Brain microvascular endothelial cell (primary cell): ENCODE data around the gene DHODH.

ENCODE experiments used
- DNase-seq: peaks from one replicate; pipeline ENCODE4 v3.0.0-alpha.2; 2020
- H3K27ac ChIP-seq: fragments of 250-450 bp; sonication (Bioruptor Pico); 2 replicates; pipeline ENCODE4 v1.5.1; 2020; ENCODE audit warnings: mild to moderate bottlenecking, moderate library complexity
- H3K27me3 ChIP-seq: fragments of 250-450 bp; sonication (Bioruptor Pico); replicated peaks from 2 replicates; pipeline ENCODE4 v1.5.1; 2020; ENCODE audit warnings: mild to moderate bottlenecking
- H3K36me3 ChIP-seq: fragments of 250-450 bp; sonication (Bioruptor Pico); replicated peaks from 2 replicates; pipeline ENCODE4 v1.5.1; 2020; ENCODE audit warnings: mild to moderate bottlenecking
- H3K4me3 ChIP-seq: 2 replicates; pipeline ENCODE4 v1.5.1; 2011; ENCODE audit warnings: low read depth, mild to moderate bottlenecking, control low read depth, low read length, moderate library complexity
- in situ Hi-C: cut with HindIII; loops from 2 replicates; pipeline ENCODE4 v1.10.0; 2017; ENCODE audit warnings: low sequenced_read_pairs, low pct_ligation_motif_present
- TF ChIP-seq, protein P1 (sequence below): IDR thresholded peaks from 2 replicates; pipeline ENCODE4 v1.5.1; 2011; ENCODE audit warnings: low read depth, mild to moderate bottlenecking, moderate library complexity, low read length, control low read depth, inconsistent platforms; ENCODE audit errors: missing control alignments

DHODH gene

DNA sequence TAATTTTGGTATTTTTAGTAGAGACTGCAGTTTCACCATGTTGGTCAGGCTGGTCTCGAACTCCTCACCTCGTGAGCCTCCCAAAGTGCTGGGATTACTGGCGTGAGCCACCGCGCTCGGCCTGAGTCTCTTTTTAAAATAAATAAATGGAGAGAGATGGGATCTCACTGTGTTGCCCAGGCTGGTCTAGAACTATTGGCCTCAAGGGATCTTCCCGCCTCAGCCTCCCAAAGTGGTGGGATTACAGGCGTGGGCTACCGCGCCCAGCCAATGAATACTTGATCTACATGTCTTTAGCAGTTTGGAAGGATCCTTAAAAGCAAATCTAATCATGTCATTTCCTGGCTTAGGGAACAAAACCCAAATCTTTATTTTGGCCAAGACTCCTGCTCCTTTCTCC, 1.2 kb downstream of the DHODH start:
- Histone ChIP-seq H3K36me3 (no peaks in the 10 kb centered on the region), H3K4me3 (no peak overlapping the region), H3K27ac (no peak overlapping the region), H3K27me3 (no peaks in the 10 kb centered on the region)
- TF ChIP-seq, protein P1, sequence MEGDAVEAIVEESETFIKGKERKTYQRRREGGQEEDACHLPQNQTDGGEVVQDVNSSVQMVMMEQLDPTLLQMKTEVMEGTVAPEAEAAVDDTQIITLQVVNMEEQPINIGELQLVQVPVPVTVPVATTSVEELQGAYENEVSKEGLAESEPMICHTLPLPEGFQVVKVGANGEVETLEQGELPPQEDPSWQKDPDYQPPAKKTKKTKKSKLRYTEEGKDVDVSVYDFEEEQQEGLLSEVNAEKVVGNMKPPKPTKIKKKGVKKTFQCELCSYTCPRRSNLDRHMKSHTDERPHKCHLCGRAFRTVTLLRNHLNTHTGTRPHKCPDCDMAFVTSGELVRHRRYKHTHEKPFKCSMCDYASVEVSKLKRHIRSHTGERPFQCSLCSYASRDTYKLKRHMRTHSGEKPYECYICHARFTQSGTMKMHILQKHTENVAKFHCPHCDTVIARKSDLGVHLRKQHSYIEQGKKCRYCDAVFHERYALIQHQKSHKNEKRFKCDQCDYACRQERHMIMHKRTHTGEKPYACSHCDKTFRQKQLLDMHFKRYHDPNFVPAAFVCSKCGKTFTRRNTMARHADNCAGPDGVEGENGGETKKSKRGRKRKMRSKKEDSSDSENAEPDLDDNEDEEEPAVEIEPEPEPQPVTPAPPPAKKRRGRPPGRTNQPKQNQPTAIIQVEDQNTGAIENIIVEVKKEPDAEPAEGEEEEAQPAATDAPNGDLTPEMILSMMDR: no peak
- in situ Hi-C loops: no loop called here
- DNase-seq: no peak

GRCh38 chr16:72012607-72013006, 4.1 kb downstream of the DHODH start:
- in situ Hi-C loops: no loop called here
- TF ChIP-seq, protein P1: no peak
- H3K36me3 ChIP-seq: no peaks in the 10 kb centered on the region
- H3K4me3 ChIP-seq: no peak overlapping the region
- H3K27ac ChIP-seq: no peak overlapping the region
- no peaks in the 10 kb centered on the region for H3K27me3 ChIP-seq
- no peak for DNase-seq

- TF ChIP-seq, protein P1: no peak
- Histone ChIP-seq H3K36me3 (no peaks in the 10 kb centered on the region), H3K4me3 (no peak overlapping the region), H3K27ac (no peak overlapping the region), H3K27me3 (no peaks in the 10 kb centered on the region)
- DNase-seq: no peak
- in situ Hi-C loops: no loop called here
Measured at GRCh38 chr16:72013389-72013788, 4.8 kb downstream of the DHODH start.

GRCh38 chr16:72013888-72014581, 5.5 kb downstream of the DHODH start:
- peak; percentile 3 for DNase-seq
- Histone ChIP-seq H3K4me3 (no peak overlapping the region), H3K27me3 (no peaks in the 10 kb centered on the region), H3K36me3 (no peaks in the 10 kb centered on the region), H3K27ac (no peak overlapping the region)
- TF ChIP-seq, protein P1: no peak
- in situ Hi-C loops: no loop called here

GRCh38 chr16:72014675-72015074, 6.1 kb downstream of the DHODH start:
- Histone ChIP-seq H3K27ac (no peak overlapping the region), H3K36me3 (no peaks in the 10 kb centered on the region), H3K4me3 (no peak overlapping the region), H3K27me3 (no peaks in the 10 kb centered on the region)
- TF ChIP-seq, protein P1: no peak
- in situ Hi-C loops: no loop called here
- DNase-seq: no peak

- no peaks in the 10 kb centered on the region for H3K27me3 ChIP-seq
- in situ Hi-C loops: no loop called here
Measured at GRCh38 chr16:72015124-72015523, 6.6 kb downstream of the DHODH start.

More at GRCh38 chr16:72015124-72015523, 6.6 kb downstream of the DHODH start:
- Histone ChIP-seq H3K36me3 (no peaks in the 10 kb centered on the region), H3K27ac (no peak overlapping the region), H3K4me3 (no peak overlapping the region)
- TF ChIP-seq, protein P1: no peak
- no peak for DNase-seq
